Mesenchymal stem cell (in vitro differentiated cells and primary cell): Measurements from ENCODE around the gene PRR30.

Experiments used
- DNase-seq: peaks from one replicate; pipeline ENCODE4 v3.0.0-alpha.2; 2013
- H2AFZ ChIP-seq: one replicate; pipeline ENCODE4 v1.6.1; 2013; ENCODE audit warnings: low read depth, mild to moderate bottlenecking, control low read depth, inconsistent platforms, low read length, moderate library complexity
- H2AK5ac ChIP-seq: 2 replicates; pipeline ENCODE4 v1.6.1; 2013; ENCODE audit warnings: low read length, moderate library complexity, mild to moderate bottlenecking, inconsistent platforms; ENCODE audit not compliant: severe bottlenecking
- H2BK120ac ChIP-seq: one replicate; pipeline ENCODE4 v1.6.1; 2013; ENCODE audit warnings: low read depth, mild to moderate bottlenecking, inconsistent platforms, low read length, moderate library complexity
- H2BK12ac ChIP-seq, 2 experiments: one replicate each; pipeline ENCODE4 v1.6.1; 2013; ENCODE audit warnings: inconsistent platforms in 2 of 2, low read length in 2 of 2, mild to moderate bottlenecking in 2 of 2, moderate library complexity in 2 of 2, control low read depth in 1 of 2
- H2BK15ac ChIP-seq: one replicate; pipeline ENCODE4 v1.6.1; 2013; ENCODE audit warnings: mild to moderate bottlenecking, low read depth, inconsistent platforms; ENCODE audit not compliant: poor library complexity, severe bottlenecking
- H2BK5ac ChIP-seq: 2 replicates; pipeline ENCODE4 v1.6.1; 2013; ENCODE audit warnings: low read depth, mild to moderate bottlenecking, low read length, control low read depth, inconsistent platforms; ENCODE audit not compliant: poor library complexity, severe bottlenecking
- H3K14ac ChIP-seq, 2 experiments: one replicate each; pipeline ENCODE4 v1.6.1; 2013; ENCODE audit warnings: inconsistent platforms in 2 of 2, low read length in 2 of 2, control low read depth in 1 of 2, mild to moderate bottlenecking in 1 of 2, moderate library complexity in 1 of 2
- H3K18ac ChIP-seq, 2 experiments: one replicate each; pipeline ENCODE4 v1.6.1; 2013; ENCODE audit warnings: inconsistent platforms in 2 of 2, low read length in 2 of 2, control low read depth in 1 of 2, low read depth in 1 of 2, mild to moderate bottlenecking in 1 of 2
- H3K23ac ChIP-seq, 2 experiments: one replicate each; pipeline ENCODE4 v1.6.1; 2013; ENCODE audit warnings: inconsistent platforms in 2 of 2, low read length in 2 of 2, mild to moderate bottlenecking in 2 of 2, moderate library complexity in 2 of 2, control low read depth in 1 of 2
- H3K27ac ChIP-seq: 2 replicates; pipeline ENCODE4 v1.5.1; 2013; ENCODE audit warnings: mild to moderate bottlenecking, moderate library complexity, low read length, control low read depth, inconsistent platforms; ENCODE audit not compliant: poor library complexity, severe bottlenecking
- H3K27me3 ChIP-seq, 2 experiments: 2 replicates each; pipeline versions ENCODE4 v1.6.1 to v1.7.0; 2013; ENCODE audit warnings: low read length in 2 of 2, mild to moderate bottlenecking in 2 of 2, moderate library complexity in 2 of 2, control low read depth in 1 of 2, inconsistent platforms in 1 of 2; ENCODE audit not compliant: control insufficient read depth in 1 of 2, insufficient read depth in 1 of 2
- H3K36me3 ChIP-seq, 2 experiments: 2 replicates each; pipeline versions ENCODE4 v1.6.1 to v1.7.0; 2013; ENCODE audit warnings: low read length in 2 of 2, control low read depth in 1 of 2, inconsistent platforms in 1 of 2, low read depth in 1 of 2, mild to moderate bottlenecking in 1 of 2; ENCODE audit not compliant: insufficient read depth in 2 of 2, control insufficient read depth in 1 of 2
- H3K4ac ChIP-seq, 2 experiments: one replicate each; pipeline ENCODE4 v1.6.1; 2013; ENCODE audit warnings: inconsistent platforms in 2 of 2, low read length in 2 of 2, mild to moderate bottlenecking in 2 of 2, moderate library complexity in 2 of 2, control low read depth in 1 of 2, low read depth in 1 of 2
- H3K4me1 ChIP-seq: 2 replicates; pipeline ENCODE4 v1.6.1; 2013; ENCODE audit warnings: low read depth, low read length, control low read depth; ENCODE audit not compliant: control insufficient read depth, insufficient read depth
- H3K4me2 ChIP-seq: 2 replicates; pipeline ENCODE4 v1.6.1; 2013; ENCODE audit warnings: low read length, mild to moderate bottlenecking, inconsistent platforms; ENCODE audit not compliant: poor library complexity, severe bottlenecking
- H3K4me3 ChIP-seq, 2 experiments: 2 replicates each; pipeline versions ENCODE4 v1.5.1 to v1.7.0; 2013; ENCODE audit warnings: low read length in 2 of 2, mild to moderate bottlenecking in 2 of 2, control low read depth in 1 of 2, low read depth in 1 of 2; ENCODE audit not compliant: insufficient read depth in 1 of 2
- H3K79me1 ChIP-seq: replicated peaks from 2 replicates; pipeline ENCODE4 v1.6.1; 2013; ENCODE audit warnings: mild to moderate bottlenecking, control low read depth, low read length, inconsistent platforms; ENCODE audit not compliant: poor library complexity, severe bottlenecking
- H3K9ac ChIP-seq: 2 replicates; pipeline ENCODE4 v1.7.0; 2013; ENCODE audit warnings: mild to moderate bottlenecking, low read length, moderate library complexity
- H3K9me3 ChIP-seq: 2 replicates; pipeline ENCODE4 v1.7.0; 2013; ENCODE audit warnings: mild to moderate bottlenecking, low read length; ENCODE audit not compliant: control insufficient read depth
- H4K8ac ChIP-seq: one replicate; pipeline ENCODE4 v1.6.1; 2013; ENCODE audit warnings: inconsistent platforms, mild to moderate bottlenecking, low read length, moderate library complexity
- H4K91ac ChIP-seq: one replicate; pipeline ENCODE4 v1.6.1; 2013; ENCODE audit warnings: mild to moderate bottlenecking, low read length, inconsistent platforms
- WGBS: methylation state at CpG from one replicate; pipeline ENCODE4 v1.1.7; 2013; ENCODE audit warnings: mixed read lengths; 5-methylcytosine and 5-hydroxymethylcytosine counted together

The PRR30 gene

DNA sequence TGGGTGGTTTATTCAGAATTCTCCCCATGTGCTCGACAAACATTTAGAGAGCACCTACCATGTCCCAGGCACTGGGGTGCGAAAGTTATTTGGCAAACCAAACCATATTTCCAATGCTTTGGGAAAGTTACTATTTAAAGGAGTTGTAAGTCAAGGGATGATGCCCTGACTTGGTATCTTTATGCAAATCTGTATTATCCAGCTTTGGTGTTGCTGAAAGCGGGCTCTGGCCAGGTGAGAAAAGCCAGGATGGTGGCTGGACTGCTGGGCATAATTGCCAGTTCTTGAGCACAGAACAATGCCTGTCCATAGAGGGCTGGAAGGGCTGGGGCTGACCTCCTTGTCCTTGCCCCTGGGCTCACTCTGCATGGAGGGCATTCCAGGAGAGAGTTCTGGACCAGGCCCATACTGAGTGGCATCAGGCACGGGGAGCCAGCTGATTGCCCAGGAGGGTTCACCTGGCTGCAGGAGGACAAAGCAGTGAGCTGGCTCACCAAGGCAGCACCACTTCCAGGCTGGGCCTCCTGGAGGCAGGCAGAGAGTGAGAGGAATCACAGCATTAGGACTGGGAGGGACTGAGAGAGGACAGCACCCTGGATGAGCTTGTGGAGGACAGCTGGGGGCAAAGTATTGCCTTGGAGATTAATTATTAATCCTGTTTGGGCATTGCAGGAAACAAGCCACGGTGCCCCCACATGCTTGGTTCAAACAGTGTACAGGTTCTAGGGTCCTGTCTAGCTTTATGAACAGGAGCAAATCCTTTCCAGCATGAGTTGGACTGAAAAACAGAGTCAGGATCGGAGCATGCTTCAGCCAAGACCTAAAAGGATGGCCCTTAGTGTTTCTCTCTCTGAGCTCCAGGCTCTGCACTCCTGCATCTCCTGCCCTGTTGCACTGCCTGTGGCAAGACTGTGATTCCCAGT lies 45.5 kb downstream of the PRR30 start:
- H2BK5ac ChIP-seq, result no peak overlapping the region
- H4K8ac ChIP-seq, result no peak overlapping the region
- no peak overlapping the region for H3K4me3 ChIP-seq
- no peak overlapping the region for H3K18ac ChIP-seq
- H3K14ac ChIP-seq, result no peak overlapping the region
- peaks cover 17% of the 10 kb centered on the region for H3K4me1 ChIP-seq
- no peaks in the 10 kb centered on the region for H3K9me3 ChIP-seq
- no peak overlapping the region for H3K4me2 ChIP-seq
- H3K27me3 ChIP-seq, result peaks cover 0 to 5% of the 10 kb centered on the region in 2 experiments
- H2AK5ac ChIP-seq, result no peak overlapping the region
- H3K9ac ChIP-seq, result no peak overlapping the region
- H2BK120ac ChIP-seq, result no peak overlapping the region
- DNase-seq, result no peak
- 94% methylated on average over 6 of the region's 6 CpGs for WGBS
- peak overlapping the region; percentile 20 for H4K91ac ChIP-seq
- no peaks in the 10 kb centered on the region for H3K79me1 ChIP-seq
- H3K23ac ChIP-seq, result no peak overlapping the region
- H3K4ac ChIP-seq, result no peak overlapping the region
- no peak overlapping the region for H2AFZ ChIP-seq
- no peak overlapping the region for H3K27ac ChIP-seq
- no peaks in the 10 kb centered on the region for H3K36me3 ChIP-seq
- H2BK15ac ChIP-seq, result no peak overlapping the region
- no peak overlapping the region for H2BK12ac ChIP-seq

DNA sequence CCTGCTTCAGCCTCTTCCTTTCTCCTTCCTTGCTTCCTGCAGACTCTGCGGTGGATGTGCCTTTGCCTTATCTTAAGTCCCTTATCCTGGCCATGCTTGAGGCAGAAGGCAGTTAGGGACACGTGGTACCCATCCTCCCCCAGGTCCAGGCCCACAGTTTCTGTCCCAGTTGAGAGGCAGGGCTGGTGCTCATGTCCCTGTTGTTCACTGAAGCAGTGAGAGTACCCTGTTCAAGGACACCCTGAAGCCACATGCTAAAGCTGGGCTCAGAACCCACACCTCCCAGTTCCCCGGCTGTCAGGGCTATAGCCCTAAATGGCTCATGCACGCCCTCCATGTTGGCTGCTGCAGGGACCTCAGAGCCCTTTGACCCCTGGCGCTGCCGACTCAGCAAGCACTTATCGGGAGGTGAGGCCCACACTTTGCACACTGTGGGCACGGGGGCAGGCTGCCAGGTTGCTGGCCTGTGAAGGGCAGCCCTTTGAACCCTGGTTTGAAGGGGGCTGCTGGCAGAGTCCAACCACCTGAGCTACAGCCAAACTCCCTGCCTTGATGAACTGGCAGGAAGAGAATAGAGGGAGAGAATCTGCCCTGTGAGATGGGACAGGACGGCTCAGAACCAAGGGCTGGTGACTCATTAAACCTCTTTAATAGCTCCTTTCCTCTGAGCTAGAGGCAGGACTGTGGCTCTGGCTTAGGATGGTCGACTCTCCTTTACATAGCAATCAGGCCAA lies 46.3 kb downstream of the PRR30 start:
- DNase-seq, result no peak
- peaks cover 0 to 8% of the 10 kb centered on the region in 2 experiments for H3K27me3 ChIP-seq
- H3K4me2 ChIP-seq, result no peak overlapping the region
- H3K4me3 ChIP-seq, result no peak overlapping the region
- no peak overlapping the region for H3K18ac ChIP-seq
- no peak overlapping the region for H3K23ac ChIP-seq
- peaks cover 17% of the 10 kb centered on the region for H3K4me1 ChIP-seq
- H3K9me3 ChIP-seq, result no peaks in the 10 kb centered on the region
- no peaks in the 10 kb centered on the region for H3K36me3 ChIP-seq
- no peak overlapping the region for H3K4ac ChIP-seq
- H2AFZ ChIP-seq, result no peak overlapping the region
- no peak overlapping the region for H3K27ac ChIP-seq
- 69% methylated on average over 10 of the region's 10 CpGs for WGBS
- no peak overlapping the region for H2BK5ac ChIP-seq
- H3K14ac ChIP-seq, result peak overlapping the region in 1 of 2 experiments; percentile 69
- H3K79me1 ChIP-seq, result no peaks in the 10 kb centered on the region
- H2AK5ac ChIP-seq, result no peak overlapping the region
- H4K91ac ChIP-seq, result peak overlapping the region; percentile 54
- H2BK120ac ChIP-seq, result no peak overlapping the region
- no peak overlapping the region for H4K8ac ChIP-seq
- H3K9ac ChIP-seq, result no peak overlapping the region
- no peak overlapping the region for H2BK12ac ChIP-seq
- H2BK15ac ChIP-seq, result no peak overlapping the region

DNA sequence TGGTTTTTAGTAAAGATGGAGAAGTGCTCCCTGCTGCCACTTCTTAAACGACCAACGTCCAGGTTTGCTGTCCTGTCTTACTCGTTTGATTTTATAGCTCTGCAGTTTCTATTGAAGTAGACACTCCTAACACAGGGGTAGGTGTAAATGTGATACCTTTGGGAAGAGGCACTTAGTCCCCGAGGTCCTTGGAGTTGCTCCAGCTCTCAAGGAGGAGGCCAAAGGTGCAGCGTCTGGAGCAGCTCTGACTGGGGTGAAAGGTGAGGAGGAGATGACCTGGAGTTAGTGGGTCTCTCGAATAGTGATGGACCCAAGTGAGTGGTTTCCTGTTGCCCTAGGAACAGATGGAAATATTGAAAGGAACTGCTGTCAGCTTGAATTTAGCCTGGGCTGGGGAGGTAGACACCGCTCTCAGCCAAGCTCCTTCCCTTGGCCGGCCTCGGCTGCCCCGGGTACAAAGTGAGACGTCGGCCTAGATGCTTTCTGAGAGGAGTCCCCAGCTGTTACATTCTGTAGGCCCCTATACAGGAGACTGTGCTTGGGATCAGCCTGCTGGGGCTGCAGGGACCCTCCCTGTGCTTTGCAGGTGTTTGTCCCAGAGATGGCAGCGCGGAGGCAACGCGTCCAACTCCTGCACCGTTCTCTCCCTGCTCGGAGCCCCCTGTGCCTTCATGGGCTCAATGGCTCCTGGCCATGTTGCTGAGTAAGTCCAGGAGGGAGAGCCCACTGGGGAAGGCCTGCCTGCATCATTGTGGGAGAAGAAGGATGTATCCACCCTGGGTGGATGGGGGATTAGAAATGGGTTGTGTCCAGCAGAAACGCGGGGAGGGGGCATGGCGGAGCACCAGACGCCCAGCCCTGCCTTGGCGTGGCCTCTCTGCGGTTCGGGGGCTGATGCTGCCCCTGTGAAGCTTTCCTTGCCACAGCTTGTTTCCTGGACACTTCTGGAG lies 47.2 kb downstream of the PRR30 start:
- no peak overlapping the region for H2BK120ac ChIP-seq
- no peak overlapping the region for H3K9ac ChIP-seq
- H3K18ac ChIP-seq, result no peak overlapping the region
- no peak overlapping the region for H2BK15ac ChIP-seq
- no peak overlapping the region for H2BK12ac ChIP-seq
- H4K8ac ChIP-seq, result no peak overlapping the region
- no peaks in the 10 kb centered on the region for H3K36me3 ChIP-seq
- no peak overlapping the region for H2BK5ac ChIP-seq
- WGBS, result 83% methylated on average over 25 of the region's 25 CpGs
- H3K4me2 ChIP-seq, result no peak overlapping the region
- H3K4me3 ChIP-seq, result no peak overlapping the region
- DNase-seq, result no peak
- H3K9me3 ChIP-seq, result no peaks in the 10 kb centered on the region
- H4K91ac ChIP-seq, result no peak overlapping the region
- H3K23ac ChIP-seq, result no peak overlapping the region
- H2AK5ac ChIP-seq, result no peak overlapping the region
- H3K27me3 ChIP-seq, result peaks cover 0 to 8% of the 10 kb centered on the region in 2 experiments
- no peaks in the 10 kb centered on the region for H3K79me1 ChIP-seq
- H3K4ac ChIP-seq, result no peak overlapping the region
- H3K14ac ChIP-seq, result no peak overlapping the region
- H3K27ac ChIP-seq, result no peak overlapping the region
- H2AFZ ChIP-seq, result no peak overlapping the region
- peaks cover 20% of the 10 kb centered on the region for H3K4me1 ChIP-seq
